HepG2 (cell line): Measurements from ENCODE around the gene C20orf204. TPM values are rescaled to one million over a fixed set of nuclear protein-coding genes. Genes with fewer than 3 reads are reported as not detected.

Experiments
- ATAC-seq: fragments of 200-7000 bp; cut with Tn5 transposase; 3 replicates; pipeline ENCODE4 v1.9.1; 2020; ENCODE audit warnings: mild to moderate bottlenecking, moderate library complexity
- BruUV-seq: library from RNA; stranded (reverse); fragments of 400-500 nt; replicated peaks from 2 replicates; lab custom pipeline; 2021; lab: Mats Ljungman, UMichigan
- CTCF ChIA-PET: fragments of 300-600 bp; formaldehyde crosslinking; extraction: SDS; loops from one replicate; lab custom pipeline; 2021; ENCODE audit warnings: low total read pairs, inconsistent platforms, low intra/inter-chr PET ratio; lab: Yijun Ruan, JAX
- POLR2A ChIA-PET: fragments of 350-600 bp; sonication (Branson Sonifier 250); formaldehyde crosslinking; loops from one replicate; lab custom pipeline; 2020; ENCODE audit warnings: antibody characterized with exemption, inconsistent platforms; lab: Yijun Ruan, JAX
- DNase-seq: peaks from one replicate; pipeline ENCODE4 v3.0.0-alpha.2; 2015; ENCODE audit warnings: low spot score
- FAIRE-seq: peaks from 3 replicates; lab custom pipeline; 2011; peaks lifted over from hg19 to GRCh38; lab: Jason Lieb, UNC
- H2AFZ ChIP-seq: one replicate; pipeline ENCODE4 v1.6.1; 2011; ENCODE audit warnings: low read length, inconsistent platforms
- H3K27ac ChIP-seq: fragments of 300-600 bp; 3 replicates; pipeline ENCODE4 v1.8.0; 2011; ENCODE audit warnings: mixed run types, mild to moderate bottlenecking, mixed read lengths, low read length, inconsistent platforms; ENCODE audit not compliant: insufficient read depth; ENCODE audit errors: extremely low read length
- H3K27me3 ChIP-seq, 2 experiments: fragments of 200-600 bp in 1 of 2; 2 replicates in 1 of 2; 3 replicates in 1 of 2; pipeline versions ENCODE4 v1.6.0 to v1.8.0; 2011; ENCODE audit warnings: low read length in 2 of 2, mild to moderate bottlenecking in 2 of 2, moderate library complexity in 2 of 2, inconsistent platforms in 1 of 2; ENCODE audit not compliant: insufficient read depth in 2 of 2, control insufficient read depth in 1 of 2
- H3K36me3 ChIP-seq, 2 experiments: fragments of 200-600 bp in 1 of 2; replicated peaks in 1 of 2; 2 replicates in 1 of 2; 3 replicates in 1 of 2; pipeline versions ENCODE4 v1.5.1 to v1.8.0; 2011; ENCODE audit warnings: low read length in 2 of 2, inconsistent platforms in 1 of 2; ENCODE audit not compliant: insufficient read depth in 2 of 2, control insufficient read depth in 1 of 2
- H3K4me1 ChIP-seq: 2 replicates; pipeline ENCODE4 v1.5.1; 2012; ENCODE audit warnings: low read length, inconsistent platforms; ENCODE audit not compliant: insufficient read depth
- H3K4me2 ChIP-seq: 2 replicates; pipeline ENCODE4 v1.6.0; 2011; ENCODE audit warnings: low read depth, low read length, inconsistent platforms
- H3K4me3 ChIP-seq, 3 experiments: fragments of 200-600 bp in 1 of 3; sonication (generic), shearing (Covaris generic) in 1 of 3; replicated peaks in 1 of 3; 2 replicates each; pipeline ENCODE4 v1.5.1; 2011 to 2016; ENCODE audit warnings: low read length in 3 of 3, inconsistent platforms in 2 of 3, low read depth in 2 of 3, mild to moderate bottlenecking in 2 of 3, control low read depth in 1 of 3, mixed read lengths in 1 of 3; ENCODE audit not compliant: insufficient read depth in 1 of 3
- H3K79me2 ChIP-seq: one replicate; pipeline ENCODE4 v1.6.1; 2011; ENCODE audit warnings: low read length, inconsistent platforms; ENCODE audit not compliant: insufficient read depth
- H3K9ac ChIP-seq: 2 replicates; pipeline ENCODE4 v1.6.0; 2011; ENCODE audit warnings: mild to moderate bottlenecking, low read depth, low read length, inconsistent platforms; ENCODE audit not compliant: insufficient read depth
- H3K9me3 ChIP-seq: 2 replicates; pipeline ENCODE4 v1.5.1; 2012; ENCODE audit warnings: mild to moderate bottlenecking, low read length
- H4K20me1 ChIP-seq: 2 replicates; pipeline ENCODE4 v1.6.0; 2011; ENCODE audit warnings: inconsistent platforms, mild to moderate bottlenecking, low read length, moderate library complexity; ENCODE audit not compliant: insufficient read depth
- ATRX ChIP-seq: sonication (generic); formaldehyde crosslinking; IDR thresholded peaks from 2 replicates; pipeline ENCODE4 v1.4.0; 2020; ENCODE audit warnings: missing genetic modification reagents, borderline replicate concordance
- CEBPB ChIP-seq: IDR thresholded peaks from 2 replicates; pipeline ENCODE4 v1.6.1; 2011; ENCODE audit warnings: low read depth, low read length, improper control_type of control experiment, borderline replicate concordance
- FOXJ3 ChIP-seq: sonication (generic); formaldehyde crosslinking; IDR thresholded peaks from 2 replicates; pipeline ENCODE4 v1.4.0; 2020; ENCODE audit warnings: missing genetic modification reagents, mild to moderate bottlenecking, borderline replicate concordance
- ONECUT2 ChIP-seq: sonication (generic); formaldehyde crosslinking; IDR thresholded peaks from 2 replicates; pipeline ENCODE4 v1.4.0; 2020; ENCODE audit warnings: missing genetic modification reagents
- PATZ1 ChIP-seq: sonication (generic); formaldehyde crosslinking; IDR thresholded peaks from 2 replicates; pipeline ENCODE4 v1.4.0; 2020; ENCODE audit warnings: missing genetic modification reagents
- RXRA ChIP-seq: sonication (generic); formaldehyde crosslinking; IDR thresholded peaks from 2 replicates; pipeline ENCODE4 v1.5.1; 2020; ENCODE audit warnings: missing genetic modification reagents
- SSRP1 ChIP-seq: IDR thresholded peaks from 2 replicates; pipeline ENCODE4 v1.6.1; 2016; ENCODE audit warnings: control low read depth
- TCF7 ChIP-seq: sonication (generic); IDR thresholded peaks from 2 replicates; pipeline ENCODE4 v1.6.1; 2016; ENCODE audit warnings: antibody characterized with exemption, low read depth
- ZFP1 ChIP-seq: IDR thresholded peaks from 2 replicates; pipeline ENCODE4 v1.6.1; 2016
- ZNF20 ChIP-seq: sonication (generic); formaldehyde crosslinking; IDR thresholded peaks from 2 replicates; pipeline ENCODE4 v1.4.0; 2020; ENCODE audit warnings: mild to moderate bottlenecking, moderate library complexity, missing genetic modification reagents
- ZNF7 ChIP-seq: IDR thresholded peaks from 2 replicates; pipeline ENCODE4 v1.6.1; 2016; ENCODE audit warnings: missing biosample characterization, missing genetic modification reagents
- WGBS: methylation state at CpG from one replicate; pipeline ENCODE4 v1.1.6; 2017; ENCODE audit warnings: low lambda C conversion rate; 5-methylcytosine and 5-hydroxymethylcytosine counted together
- in situ Hi-C: cut with HindIII; loops from 2 replicates; pipeline ENCODE4 v1.10.0; 2017; ENCODE audit warnings: low pct_unique_long_range_greater_than_20kb; ENCODE audit not compliant: extremely low pct_ligation_motif_present
- intact Hi-C: fragments of 100-400 bp; cut with micrococcal nuclease; formaldehyde crosslinking; loops from one replicate; pipeline ENCODE4 v1.10.0; 2022; ENCODE audit not compliant: unreplicated experiment
- polyA plus RNA-seq, 8 experiments: library from polyadenylated mRNA; depleted of rRNA in 3 of 8; stranded (reverse) in 7 of 8; unstranded in 1 of 8; fragments of >200 nt; fragmentation: Illumina TruSeq in 4 of 8; extraction: Trizol in 4 of 8; gene quantifications; 2 replicates each; pipeline versions ENCODE4 v1.2.1 to v1.2.3, GENCODE V29; 2011 to 2016; ENCODE audit warnings: low read depth in 4 of 8, missing spikeins in 1 of 8, mixed read lengths in 1 of 8; ENCODE audit not compliant: insufficient read depth in 1 of 8
- total RNA-seq, 5 experiments: library from RNA; depleted of rRNA; stranded (reverse); fragments of >200 nt; fragmentation: Illumina TruSeq; extraction: Trizol; gene quantifications; 2 replicates each; pipeline ENCODE4 v1.2.3, GENCODE V29; 2016; ENCODE audit warnings: low read depth in 1 of 5
- TF ChIP-seq, protein P1 (sequence below): sonication (generic); formaldehyde crosslinking; conservative IDR thresholded peaks from 2 replicates; pipeline ENCODE4 v1.8.1; 2023; ENCODE audit warnings: missing genetic modification reagents
- TF ChIP-seq, protein P2 (sequence below): sonication (generic); formaldehyde crosslinking; IDR thresholded peaks from 2 replicates; pipeline ENCODE4 v1.5.0; 2020; ENCODE audit warnings: mild to moderate bottlenecking, missing genetic modification reagents
- TF ChIP-seq, protein P3 (sequence below): IDR thresholded peaks from 2 replicates; pipeline ENCODE4 v1.6.1; 2016; ENCODE audit warnings: missing genetic modification reagents, missing compliant biosample characterization
- TF ChIP-seq, protein P4 (sequence below): sonication (generic); formaldehyde crosslinking; IDR thresholded peaks from 2 replicates; pipeline ENCODE4 v1.8.0; 2022; ENCODE audit warnings: low read depth, missing genetic modification reagents

Gene C20orf204
- total and polyA plus RNA-seq, 2 of the 13 experiments (the other 11 are each of a cell fraction or from before 2014, with no cell fraction given) = 22.1 to 80.0 TPM

DNA sequence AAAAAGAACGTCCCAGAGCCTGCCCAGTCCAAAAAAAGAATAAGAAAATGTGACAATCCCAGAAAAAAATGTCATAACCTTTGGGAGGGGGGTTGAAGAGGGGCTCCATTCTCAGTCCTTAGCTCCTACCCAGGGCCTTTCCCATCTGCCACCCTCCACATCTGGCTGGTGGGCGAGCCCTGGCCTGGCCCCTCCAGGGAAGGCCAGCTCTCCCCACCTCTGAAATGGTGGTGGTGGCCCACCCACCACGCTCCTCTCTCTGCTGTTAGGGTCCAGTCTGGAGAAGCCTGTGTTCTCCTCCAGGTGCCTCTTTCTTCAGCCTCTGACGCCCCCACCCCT is 42.9 kb downstream of the C20orf204 start (continued):
- TF ChIP-seq, protein P1, sequence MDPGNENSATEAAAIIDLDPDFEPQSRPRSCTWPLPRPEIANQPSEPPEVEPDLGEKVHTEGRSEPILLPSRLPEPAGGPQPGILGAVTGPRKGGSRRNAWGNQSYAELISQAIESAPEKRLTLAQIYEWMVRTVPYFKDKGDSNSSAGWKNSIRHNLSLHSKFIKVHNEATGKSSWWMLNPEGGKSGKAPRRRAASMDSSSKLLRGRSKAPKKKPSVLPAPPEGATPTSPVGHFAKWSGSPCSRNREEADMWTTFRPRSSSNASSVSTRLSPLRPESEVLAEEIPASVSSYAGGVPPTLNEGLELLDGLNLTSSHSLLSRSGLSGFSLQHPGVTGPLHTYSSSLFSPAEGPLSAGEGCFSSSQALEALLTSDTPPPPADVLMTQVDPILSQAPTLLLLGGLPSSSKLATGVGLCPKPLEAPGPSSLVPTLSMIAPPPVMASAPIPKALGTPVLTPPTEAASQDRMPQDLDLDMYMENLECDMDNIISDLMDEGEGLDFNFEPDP (CRISPR knock-in tag) = no peak
- TF ChIP-seq ZNF20 (CRISPR knock-in tag) = 0 out of 2 replicates have a peak, but pooled peaks have one; percentile 43

- ATAC-seq (peak; percentile 17), DNase-seq (peak; percentile 70), FAIRE-seq (no peak)
- H3K4me3 ChIP-seq = peak within 1 kb of the TSS; percentile 77 to 89 (median 85)
- H2AFZ ChIP-seq = no peak within 1 kb of the TSS
- H3K36me3 ChIP-seq = no peaks in the 10 kb centered on the region
- H3K9me3 ChIP-seq = no peaks in the 10 kb centered on the region
- peak within 1 kb of the TSS; percentile 99 for H3K4me2 ChIP-seq
- H4K20me1 ChIP-seq = peaks cover 9% of the 10 kb centered on the region; the same call in 1 of the 2 replicates
- peak within 1 kb of the TSS; percentile 78 for H3K9ac ChIP-seq
- ChIA-PET CTCF (no interaction called here), POLR2A (interaction anchor here (0.7 to 4.9 kb wide), 9 partner anchors 10 to 1521 kb away, joined by 3 to 25 read pairs (median 4); partner anchors contain the start of genes PCMTD2, TCEA2, TPD52L2 and UCKL1)
- peaks cover 5 to 15% of the 10 kb centered on the region in 2 experiments; a peak in 4 of 5 replicates for H3K27me3 ChIP-seq
- no TSS peak for BruUV-seq
- intact Hi-C loops = loop anchor here (2.0 kb wide), 1 partner anchor 15 kb away; no protein-coding TSS in a partner anchor
- in situ Hi-C loops = loop anchor here (5.0 kb wide), 1 partner anchor 38 kb away; no protein-coding TSS in a partner anchor
- H3K79me2 ChIP-seq = no peaks in the 10 kb centered on the region
- 0% methylated on average over 23 of the region's 73 CpGs for whole genome bisulfite sequencing
- H3K27ac ChIP-seq = peak within 1 kb of the TSS; percentile 35
- peaks cover 59% of the 10 kb centered on the region for H3K4me1 ChIP-seq
- TF ChIP-seq FOXJ3 (CRISPR knock-in tag) (no peak), SSRP1 (CRISPR knock-in tag) (peak; percentile 59; the same call in 1 of the 2 replicates), TCF7 (no peak), RXRA (CRISPR knock-in tag) (peak; percentile 79), CEBPB (no peak), ZFP1 (CRISPR knock-in tag) (no peak), ONECUT2 (no peak), ATRX (CRISPR knock-in tag) (no peak), PATZ1 (peak; percentile 95), ZNF7 (CRISPR knock-in tag) (no peak)
- TF ChIP-seq, protein P2, sequence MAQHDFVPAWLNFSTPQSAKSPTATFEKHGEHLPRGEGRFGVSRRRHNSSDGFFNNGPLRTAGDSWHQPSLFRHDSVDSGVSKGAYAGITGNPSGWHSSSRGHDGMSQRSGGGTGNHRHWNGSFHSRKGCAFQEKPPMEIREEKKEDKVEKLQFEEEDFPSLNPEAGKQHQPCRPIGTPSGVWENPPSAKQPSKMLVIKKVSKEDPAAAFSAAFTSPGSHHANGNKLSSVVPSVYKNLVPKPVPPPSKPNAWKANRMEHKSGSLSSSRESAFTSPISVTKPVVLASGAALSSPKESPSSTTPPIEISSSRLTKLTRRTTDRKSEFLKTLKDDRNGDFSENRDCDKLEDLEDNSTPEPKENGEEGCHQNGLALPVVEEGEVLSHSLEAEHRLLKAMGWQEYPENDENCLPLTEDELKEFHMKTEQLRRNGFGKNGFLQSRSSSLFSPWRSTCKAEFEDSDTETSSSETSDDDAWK (CRISPR knock-in tag) = no peak
- TF ChIP-seq, protein P3, sequence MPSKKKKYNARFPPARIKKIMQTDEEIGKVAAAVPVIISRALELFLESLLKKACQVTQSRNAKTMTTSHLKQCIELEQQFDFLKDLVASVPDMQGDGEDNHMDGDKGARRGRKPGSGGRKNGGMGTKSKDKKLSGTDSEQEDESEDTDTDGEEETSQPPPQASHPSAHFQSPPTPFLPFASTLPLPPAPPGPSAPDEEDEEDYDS (CRISPR knock-in tag) = no peak
- TF ChIP-seq, protein P4, sequence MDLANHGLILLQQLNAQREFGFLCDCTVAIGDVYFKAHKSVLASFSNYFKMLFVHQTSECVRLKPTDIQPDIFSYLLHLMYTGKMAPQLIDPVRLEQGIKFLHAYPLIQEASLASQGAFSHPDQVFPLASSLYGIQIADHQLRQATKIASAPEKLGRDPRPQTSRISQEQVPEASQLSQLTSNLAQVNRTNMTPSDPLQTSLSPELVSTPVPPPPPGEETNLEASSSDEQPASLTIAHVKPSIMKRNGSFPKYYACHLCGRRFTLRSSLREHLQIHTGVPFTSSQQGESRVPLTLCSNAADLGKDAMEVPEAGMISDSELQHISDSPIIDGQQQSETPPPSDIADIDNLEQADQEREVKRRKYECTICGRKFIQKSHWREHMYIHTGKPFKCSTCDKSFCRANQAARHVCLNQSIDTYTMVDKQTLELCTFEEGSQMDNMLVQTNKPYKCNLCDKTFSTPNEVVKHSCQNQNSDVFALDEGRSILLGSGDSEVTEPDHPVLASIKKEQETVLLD (CRISPR knock-in tag) = peak; percentile 47; the same call in 1 of the 2 replicates
Measured at GRCh38 chr20:64079273-64080012, 43.5 kb downstream of the C20orf204 start, which contains the start of gene RGS19. TSS of gene RGS19 (minus strand) at chr20:64079518. CDS start at chr20:64076886, 2,632 bp downstream.
